Measurements from ENCODE around the gene CD58. TPM values are rescaled to one million over a fixed set of nuclear protein-coding genes. Genes with fewer than 3 reads are reported as not detected.

CD58 gene
- polyA plus RNA-seq, 1 of the 3 experiments (the other 2 are of a cell fraction) = 18.1 TPM

DNA sequence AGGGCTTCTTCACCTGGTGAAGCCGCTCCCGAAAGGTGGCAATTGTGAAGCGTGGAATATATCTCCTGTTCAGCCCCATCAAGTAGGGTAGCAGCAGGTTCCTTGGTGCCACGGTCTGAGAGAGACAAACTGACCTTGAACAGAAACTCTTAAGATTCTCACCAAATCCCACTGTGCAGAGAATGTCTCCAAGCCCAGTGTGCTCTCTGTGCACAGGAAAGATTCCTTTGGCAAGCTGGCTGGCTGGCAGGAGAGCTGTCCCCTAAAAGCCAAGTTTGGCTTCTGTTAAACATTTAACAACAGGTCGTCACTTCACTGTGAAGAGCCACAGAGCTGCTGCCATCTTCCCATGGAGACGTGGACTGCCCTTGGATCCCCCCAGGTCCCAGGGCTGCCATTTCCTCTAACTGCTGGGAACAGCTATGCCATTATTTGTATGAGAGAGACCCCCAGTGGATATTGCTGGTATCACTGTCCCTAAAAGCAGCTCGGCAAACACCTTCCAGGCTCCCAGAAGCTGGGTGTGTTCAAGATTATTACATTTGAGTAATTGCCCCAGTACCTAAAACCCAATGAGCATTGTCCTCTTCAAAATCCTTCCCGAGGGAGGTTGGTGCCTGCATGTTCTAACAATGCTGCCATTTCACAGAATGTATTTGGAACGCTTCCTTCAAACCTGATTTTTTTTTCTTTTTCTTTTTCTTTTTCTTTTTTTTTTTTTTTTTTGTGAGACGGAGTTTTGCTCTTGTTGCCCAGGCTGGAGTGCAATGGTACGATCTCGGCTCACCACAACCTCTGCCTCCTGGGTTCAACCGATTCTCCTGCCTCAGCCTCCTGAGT lies 71.8 kb downstream of the CD58 start (continued):
- TF ChIP-seq RXRA (IDR thresholded peaks at IDR 0.05; ENCODE audit: borderline replicate concordance, low read depth) (no peak; the same call in 1 of the 2 replicates), EP300 (IDR thresholded peaks at IDR 0.05; ENCODE audit: borderline replicate concordance in 1 of 2, low read depth in 1 of 2, low read length in 1 of 2) (no peak), FOXJ3 (CRISPR knock-in tag; IDR thresholded peaks at IDR 0.05) (no peak), CHD2 (IDR thresholded peaks at IDR 0.05; ENCODE audit: low read length, partially characterized antibody) (peak; percentile 21), TCF12 (IDR thresholded peaks at IDR 0.05) (no peak)
- TF ChIP-seq, protein P1, sequence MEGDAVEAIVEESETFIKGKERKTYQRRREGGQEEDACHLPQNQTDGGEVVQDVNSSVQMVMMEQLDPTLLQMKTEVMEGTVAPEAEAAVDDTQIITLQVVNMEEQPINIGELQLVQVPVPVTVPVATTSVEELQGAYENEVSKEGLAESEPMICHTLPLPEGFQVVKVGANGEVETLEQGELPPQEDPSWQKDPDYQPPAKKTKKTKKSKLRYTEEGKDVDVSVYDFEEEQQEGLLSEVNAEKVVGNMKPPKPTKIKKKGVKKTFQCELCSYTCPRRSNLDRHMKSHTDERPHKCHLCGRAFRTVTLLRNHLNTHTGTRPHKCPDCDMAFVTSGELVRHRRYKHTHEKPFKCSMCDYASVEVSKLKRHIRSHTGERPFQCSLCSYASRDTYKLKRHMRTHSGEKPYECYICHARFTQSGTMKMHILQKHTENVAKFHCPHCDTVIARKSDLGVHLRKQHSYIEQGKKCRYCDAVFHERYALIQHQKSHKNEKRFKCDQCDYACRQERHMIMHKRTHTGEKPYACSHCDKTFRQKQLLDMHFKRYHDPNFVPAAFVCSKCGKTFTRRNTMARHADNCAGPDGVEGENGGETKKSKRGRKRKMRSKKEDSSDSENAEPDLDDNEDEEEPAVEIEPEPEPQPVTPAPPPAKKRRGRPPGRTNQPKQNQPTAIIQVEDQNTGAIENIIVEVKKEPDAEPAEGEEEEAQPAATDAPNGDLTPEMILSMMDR (IDR thresholded peaks at IDR 0.05) = peak; percentile 91
- TF ChIP-seq, protein P2, sequence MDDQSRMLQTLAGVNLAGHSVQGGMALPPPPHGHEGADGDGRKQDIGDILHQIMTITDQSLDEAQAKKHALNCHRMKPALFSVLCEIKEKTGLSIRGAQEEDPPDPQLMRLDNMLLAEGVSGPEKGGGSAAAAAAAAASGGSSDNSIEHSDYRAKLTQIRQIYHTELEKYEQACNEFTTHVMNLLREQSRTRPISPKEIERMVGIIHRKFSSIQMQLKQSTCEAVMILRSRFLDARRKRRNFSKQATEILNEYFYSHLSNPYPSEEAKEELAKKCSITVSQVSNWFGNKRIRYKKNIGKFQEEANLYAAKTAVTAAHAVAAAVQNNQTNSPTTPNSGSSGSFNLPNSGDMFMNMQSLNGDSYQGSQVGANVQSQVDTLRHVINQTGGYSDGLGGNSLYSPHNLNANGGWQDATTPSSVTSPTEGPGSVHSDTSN (IDR thresholded peaks at IDR 0.05) = no peak

DNA sequence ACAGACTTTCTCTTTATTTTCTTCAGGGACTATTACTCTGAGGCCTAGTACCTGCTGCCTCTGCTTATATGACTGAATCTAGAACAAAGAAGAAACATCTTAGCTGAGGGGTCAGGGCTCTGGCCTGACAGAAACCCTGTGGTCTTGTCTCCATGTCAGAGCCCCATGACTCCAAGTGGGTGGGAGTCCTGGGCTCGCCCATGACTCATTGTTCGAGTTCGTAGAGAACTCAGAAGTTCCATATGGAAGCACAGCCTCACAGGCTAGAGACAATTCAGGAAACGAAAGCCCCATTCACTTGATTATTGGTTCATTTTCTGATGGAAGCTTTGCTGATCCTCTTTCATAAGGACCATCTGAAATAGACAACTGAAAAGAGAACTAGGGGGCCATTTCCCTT lies 73.2 kb downstream of the CD58 start:
- Histone ChIP-seq H3K79me2 (ENCODE audit: insufficient read depth) (no peaks in the 10 kb centered on the region), H3K27ac (ENCODE audit: low read depth in 2 of 2, low read length in 1 of 2) (no peak overlapping the region), H3K4me3 (ENCODE audit: low read depth in 2 of 2, low read length in 1 of 2) (no peak overlapping the region), H3K36me3 (replicated peaks in 1 of 2; ENCODE audit: control insufficient read depth in 1 of 2, insufficient read depth in 2 of 2, low read length in 1 of 2) (no peaks in the 10 kb centered on the region), H3K9ac (no peak overlapping the region), H3K27me3 (ENCODE audit: insufficient read depth) (no peaks in the 10 kb centered on the region), H3K9me3 (no peaks in the 10 kb centered on the region), H3K4me2 (no peak overlapping the region), H3K9me2 (no peaks in the 10 kb centered on the region), H2AFZ (ENCODE audit: low read depth) (no peak overlapping the region), H3F3A (replicated peaks; ENCODE audit: insufficient read depth) (peaks cover 8% of the 10 kb centered on the region), H4K20me1 (ENCODE audit: insufficient read depth) (no peaks in the 10 kb centered on the region), H3K4me1 (ENCODE audit: control insufficient read depth in 1 of 2, insufficient read depth in 2 of 2, low read depth in 1 of 2, low read length in 1 of 2) (peaks cover 12 to 36% of the 10 kb centered on the region in 2 experiments; a peak in 3 of 4 replicates)
- ChIA-PET CTCF (interaction anchor here (0.7 to 29.6 kb wide), 5 partner anchors 11 to 351 kb away, joined by 3 to 1099 read pairs (median 34); no protein-coding TSS in a partner anchor), POLR2A (no interaction called here)
- no peak for DNase-seq
- WGBS (ENCODE audit: low lambda C conversion rate) = 82% methylated on average over 4 of the region's 4 CpGs
- TF ChIP-seq FOXM1 (IDR thresholded peaks at IDR 0.05; ENCODE audit: low read depth) (no peak), JUND (IDR thresholded peaks at IDR 0.05) (no peak), RCOR1 (IDR thresholded peaks at IDR 0.05; ENCODE audit: low read length) (no peak), FOXJ3 (CRISPR knock-in tag; IDR thresholded peaks at IDR 0.05) (no peak), RFX5 (IDR thresholded peaks at IDR 0.05; ENCODE audit: low read length) (no peak), EZH2phosphoT487 (IDR thresholded peaks at IDR 0.05; ENCODE audit: borderline replicate concordance, low read depth) (no peak), POLR2AphosphoS5 (IDR thresholded peaks at IDR 0.05; ENCODE audit: low read depth, low read length) (no peak), NRF1 (IDR thresholded peaks at IDR 0.05; ENCODE audit: low read depth, low read length) (no peak), YY1 (IDR thresholded peaks at IDR 0.05; ENCODE audit: low read depth) (no peak), GATA2 (CRISPR knock-in tag; IDR thresholded peaks at IDR 0.05) (no peak), MEF2A (IDR thresholded peaks at IDR 0.05; ENCODE audit: borderline replicate concordance, low read depth) (no peak)
- TF ChIP-seq, protein P3, sequence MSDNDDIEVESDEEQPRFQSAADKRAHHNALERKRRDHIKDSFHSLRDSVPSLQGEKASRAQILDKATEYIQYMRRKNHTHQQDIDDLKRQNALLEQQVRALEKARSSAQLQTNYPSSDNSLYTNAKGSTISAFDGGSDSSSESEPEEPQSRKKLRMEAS (IDR thresholded peaks at IDR 0.05; ENCODE audit: low read depth) = no peak
- TF ChIP-seq, protein P4, sequence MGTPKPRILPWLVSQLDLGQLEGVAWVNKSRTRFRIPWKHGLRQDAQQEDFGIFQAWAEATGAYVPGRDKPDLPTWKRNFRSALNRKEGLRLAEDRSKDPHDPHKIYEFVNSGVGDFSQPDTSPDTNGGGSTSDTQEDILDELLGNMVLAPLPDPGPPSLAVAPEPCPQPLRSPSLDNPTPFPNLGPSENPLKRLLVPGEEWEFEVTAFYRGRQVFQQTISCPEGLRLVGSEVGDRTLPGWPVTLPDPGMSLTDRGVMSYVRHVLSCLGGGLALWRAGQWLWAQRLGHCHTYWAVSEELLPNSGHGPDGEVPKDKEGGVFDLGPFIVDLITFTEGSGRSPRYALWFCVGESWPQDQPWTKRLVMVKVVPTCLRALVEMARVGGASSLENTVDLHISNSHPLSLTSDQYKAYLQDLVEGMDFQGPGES (IDR thresholded peaks at IDR 0.05; ENCODE audit: low read depth, low read length) = no peak
- TF ChIP-seq, protein P5, sequence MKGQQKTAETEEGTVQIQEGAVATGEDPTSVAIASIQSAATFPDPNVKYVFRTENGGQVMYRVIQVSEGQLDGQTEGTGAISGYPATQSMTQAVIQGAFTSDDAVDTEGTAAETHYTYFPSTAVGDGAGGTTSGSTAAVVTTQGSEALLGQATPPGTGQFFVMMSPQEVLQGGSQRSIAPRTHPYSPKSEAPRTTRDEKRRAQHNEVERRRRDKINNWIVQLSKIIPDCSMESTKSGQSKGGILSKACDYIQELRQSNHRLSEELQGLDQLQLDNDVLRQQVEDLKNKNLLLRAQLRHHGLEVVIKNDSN (IDR thresholded peaks at IDR 0.05; ENCODE audit: borderline replicate concordance, low read depth) = no peak
- TF ChIP-seq, protein P6, sequence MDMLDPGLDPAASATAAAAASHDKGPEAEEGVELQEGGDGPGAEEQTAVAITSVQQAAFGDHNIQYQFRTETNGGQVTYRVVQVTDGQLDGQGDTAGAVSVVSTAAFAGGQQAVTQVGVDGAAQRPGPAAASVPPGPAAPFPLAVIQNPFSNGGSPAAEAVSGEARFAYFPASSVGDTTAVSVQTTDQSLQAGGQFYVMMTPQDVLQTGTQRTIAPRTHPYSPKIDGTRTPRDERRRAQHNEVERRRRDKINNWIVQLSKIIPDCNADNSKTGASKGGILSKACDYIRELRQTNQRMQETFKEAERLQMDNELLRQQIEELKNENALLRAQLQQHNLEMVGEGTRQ (IDR thresholded peaks at IDR 0.05; ENCODE audit: borderline replicate concordance, low read depth, low read length) = no peak
- TF ChIP-seq, protein P1 (IDR thresholded peaks at IDR 0.05) = no peak
